ENCODE measurements around the gene CUL7.
"Not testable (repeated sequence)": the region's sequence is repeated elsewhere in the genome, so short reads cannot be mapped to it uniquely, and the experiment has no call there.

Gene CUL7

DNA sequence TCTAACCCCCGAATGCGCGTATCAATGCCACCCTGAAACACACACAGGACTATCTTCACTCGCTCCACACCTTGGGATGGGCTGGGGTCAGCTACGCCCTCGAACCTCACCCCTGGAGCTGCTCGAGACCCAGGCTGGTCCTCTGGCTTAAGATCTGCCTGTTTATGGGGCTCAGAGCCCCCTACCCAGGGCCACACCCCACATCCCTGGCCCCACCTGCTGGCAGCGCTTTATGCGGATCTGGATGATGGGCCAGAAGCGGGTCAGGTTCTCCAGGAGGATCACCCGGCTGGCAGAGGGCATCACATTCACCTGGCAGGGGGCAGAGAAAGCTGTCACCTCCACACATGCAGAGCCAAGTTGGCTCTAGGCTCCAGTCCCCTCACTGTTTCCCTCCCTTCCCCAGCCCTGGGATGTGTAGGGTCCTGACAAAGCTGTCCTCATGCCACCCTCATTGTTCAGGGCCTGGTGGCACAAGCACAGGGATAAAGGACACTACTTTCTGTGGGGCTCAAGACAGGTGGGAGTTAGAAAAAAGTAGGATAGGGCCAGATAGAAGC lies 8.2 kb downstream of the CUL7 start:
- no peak for DNase-seq (ENCODE audit: low read depth)

DNA sequence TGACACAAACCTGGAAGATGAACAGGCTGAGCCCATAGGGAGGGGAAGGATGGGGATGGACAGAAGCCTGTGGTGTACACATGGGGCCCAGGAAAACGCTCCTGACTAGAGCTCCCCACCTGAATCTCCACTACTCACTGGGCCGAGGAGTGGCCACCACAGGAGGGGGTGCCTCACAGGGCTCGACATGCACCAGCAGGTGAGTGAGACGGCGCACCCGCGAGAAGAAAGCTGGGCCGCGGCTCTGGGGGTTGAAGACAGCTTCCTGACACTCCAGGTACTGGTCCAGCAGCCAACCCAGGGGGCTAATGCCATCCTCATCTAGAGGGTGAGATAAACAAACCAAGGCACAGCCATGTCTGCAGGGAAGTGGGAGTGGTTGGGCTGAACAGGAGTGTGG lies 10.3 kb downstream of the CUL7 start:
- DNase-seq (ENCODE audit: low read depth): no peak

DNA sequence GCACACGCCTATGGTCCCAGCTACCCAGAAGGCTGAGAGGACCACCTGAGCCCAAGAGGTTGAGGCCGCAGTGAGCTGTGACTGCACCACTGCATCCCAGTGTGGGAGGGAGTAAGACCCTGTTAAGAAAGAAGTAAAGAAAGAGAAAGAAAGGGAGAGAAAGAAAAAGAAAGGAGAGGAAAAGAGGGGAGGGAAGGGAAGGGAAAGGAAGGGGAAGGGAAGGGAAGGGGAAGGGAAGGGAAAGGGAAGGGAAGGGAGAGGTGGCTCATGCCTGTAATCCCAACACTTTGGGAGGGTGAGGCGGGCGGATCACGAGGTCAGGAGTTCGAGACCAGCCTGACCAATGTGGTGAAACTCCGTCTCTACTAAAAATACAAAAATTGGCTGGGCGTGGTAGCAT lies 12.2 kb downstream of the CUL7 start:
- DNase-seq (ENCODE audit: low read depth): not testable (repeated sequence)

DNA sequence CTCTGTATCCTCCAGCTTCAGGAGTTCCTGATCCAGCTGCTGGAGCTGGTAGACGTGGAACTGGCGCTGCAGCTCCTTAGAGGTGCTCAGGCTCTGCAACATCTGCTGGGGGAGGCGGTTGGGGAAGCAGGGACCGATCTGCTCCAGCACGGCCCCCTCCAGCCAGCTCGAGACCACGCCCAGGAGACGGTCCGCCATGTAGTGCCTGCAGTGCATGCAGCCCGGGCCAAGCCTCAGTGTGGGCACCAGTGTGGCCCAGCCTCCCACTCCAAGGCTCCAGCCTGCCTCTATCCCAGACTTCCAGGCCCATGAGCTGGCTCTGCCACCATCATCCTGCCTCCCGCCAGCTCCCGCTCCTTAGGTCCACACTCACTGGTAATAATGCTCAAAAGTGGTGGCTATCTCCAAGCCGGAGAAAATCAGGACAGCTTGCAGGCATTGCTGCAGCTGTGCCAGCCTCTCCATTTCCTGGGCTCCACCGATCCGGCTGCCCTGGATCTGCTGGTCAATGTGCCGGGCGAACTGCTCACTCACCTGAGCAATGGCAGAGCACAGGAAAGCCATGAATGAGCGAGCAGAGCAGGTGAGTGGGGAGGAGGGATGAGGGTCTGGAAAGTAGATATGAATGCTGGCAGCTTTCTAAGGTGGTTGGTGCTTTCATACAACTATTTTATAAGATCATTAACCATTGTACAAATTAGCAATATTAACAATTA lies 13.0 kb downstream of the CUL7 start:
- no peak for DNase-seq (ENCODE audit: low read depth)

DNA sequence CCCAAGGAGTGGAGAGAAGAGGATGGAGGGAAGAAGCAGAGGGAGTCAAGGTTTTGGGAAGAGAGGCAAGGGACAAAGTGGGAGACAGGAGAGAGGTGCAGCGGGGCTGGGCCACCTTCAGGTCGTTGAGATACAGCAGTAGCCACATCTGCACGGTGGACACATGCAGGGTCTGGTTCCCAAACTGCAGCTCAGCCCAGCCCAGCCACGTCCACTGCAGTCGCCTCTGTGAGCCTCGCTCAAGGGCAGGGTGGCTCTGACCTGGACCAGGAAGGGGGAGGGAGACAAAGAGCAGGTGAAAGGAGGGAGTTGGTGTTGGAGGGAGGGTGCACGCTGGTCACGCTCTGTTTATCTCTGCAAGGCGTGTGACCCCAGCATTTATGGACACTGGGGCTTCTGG lies 14.9 kb downstream of the CUL7 start:
- no peak for DNase-seq (ENCODE audit: low read depth)

DNA sequence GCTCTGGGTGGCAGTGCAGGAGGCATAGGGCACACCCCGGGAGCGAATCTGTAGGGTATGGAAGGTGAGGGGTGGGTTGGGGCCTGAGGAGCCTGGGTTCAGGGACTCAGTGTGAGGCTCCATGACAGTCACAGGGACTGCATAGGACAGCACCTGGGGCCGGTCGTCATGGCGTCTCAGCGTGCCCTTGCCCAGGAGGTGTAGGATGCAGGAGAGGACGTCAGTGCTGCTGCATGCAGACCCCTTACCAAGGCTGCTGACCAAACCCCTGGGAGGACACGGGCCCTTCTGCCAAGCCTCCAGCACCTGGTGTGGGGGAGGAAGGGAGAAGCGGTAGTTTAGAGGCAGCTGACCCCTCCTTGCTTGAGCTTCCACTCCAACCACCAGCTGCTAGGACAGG lies 15.9 kb downstream of the CUL7 start:
- no peak for DNase-seq (ENCODE audit: low read depth)

DNA sequence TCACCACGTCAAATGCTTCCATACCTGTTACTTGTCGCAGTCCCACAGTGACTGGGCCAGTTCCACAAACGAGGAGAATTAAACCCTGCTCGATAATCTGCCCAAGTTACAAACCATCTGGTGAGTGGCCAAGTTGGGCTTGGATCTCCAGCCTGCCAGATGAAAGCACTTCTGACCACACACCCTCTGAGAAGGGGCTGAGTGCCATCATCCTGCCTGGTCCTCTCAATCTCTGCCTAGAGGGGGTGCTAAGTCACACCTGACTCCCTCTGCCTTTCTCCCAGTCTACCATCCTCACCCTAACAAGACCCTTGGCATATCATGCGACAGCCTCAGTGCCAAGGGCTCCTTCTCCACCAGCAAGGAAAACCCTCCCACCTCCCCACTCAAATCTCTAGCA lies 16.5 kb downstream of the CUL7 start:
- DNase-seq (ENCODE audit: low read depth): no peak

DNA sequence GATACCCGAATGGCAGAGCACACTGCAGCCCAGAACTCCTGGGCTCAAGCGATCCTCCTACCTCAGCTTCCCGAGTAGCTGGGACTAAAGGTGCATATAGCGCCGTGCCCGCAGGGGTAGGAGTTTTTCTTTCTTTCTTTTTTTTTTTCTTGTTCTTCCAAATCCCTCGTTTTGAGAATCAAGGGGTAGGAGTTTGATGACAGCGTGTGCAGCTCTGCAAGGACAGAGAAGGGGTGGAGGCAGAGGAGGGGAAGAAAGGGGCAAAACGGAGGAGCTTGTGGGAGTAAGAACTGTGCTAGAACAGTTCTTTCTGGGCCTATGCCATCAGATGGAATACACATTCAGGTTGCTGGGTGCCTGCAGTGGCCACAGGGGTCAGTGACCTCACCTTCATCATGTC lies 16.9 kb downstream of the CUL7 start:
- DNase-seq (ENCODE audit: low read depth): no peak

DNA sequence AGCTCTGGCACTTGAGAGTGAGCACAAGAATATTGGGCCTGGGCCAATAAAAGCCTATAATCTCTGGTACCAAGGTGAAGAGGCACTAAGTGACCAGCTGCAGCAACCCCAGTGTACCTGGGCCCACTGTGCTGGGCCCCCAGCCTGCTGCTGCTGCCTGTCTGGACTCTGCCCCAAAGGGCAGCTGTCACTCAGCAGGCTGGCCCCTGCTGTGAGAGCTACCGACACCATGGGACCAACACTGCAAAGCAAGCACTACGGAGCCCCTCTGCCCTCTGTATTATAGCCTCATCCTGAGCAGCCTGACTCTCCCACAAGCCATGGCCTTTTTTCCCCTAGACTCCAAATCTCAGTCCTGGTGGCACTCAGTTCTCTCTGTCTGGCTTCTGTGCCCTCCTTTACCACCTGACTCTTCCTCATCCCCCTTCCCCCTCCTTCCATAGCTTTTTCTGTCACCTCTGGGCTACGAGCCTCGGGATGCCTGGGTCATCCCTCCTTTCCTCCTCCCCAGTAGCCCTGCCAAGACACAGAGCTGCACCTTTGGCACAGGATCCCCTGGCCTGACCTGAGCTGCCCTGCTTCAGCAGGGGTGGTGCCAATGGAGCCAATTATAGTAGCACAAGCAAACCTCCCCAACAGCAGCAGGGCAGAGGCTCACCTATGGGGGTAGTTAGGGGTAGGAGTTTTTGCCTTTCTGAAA lies 18.0 kb downstream of the CUL7 start:
- no peak for DNase-seq (ENCODE audit: low read depth)

DNA sequence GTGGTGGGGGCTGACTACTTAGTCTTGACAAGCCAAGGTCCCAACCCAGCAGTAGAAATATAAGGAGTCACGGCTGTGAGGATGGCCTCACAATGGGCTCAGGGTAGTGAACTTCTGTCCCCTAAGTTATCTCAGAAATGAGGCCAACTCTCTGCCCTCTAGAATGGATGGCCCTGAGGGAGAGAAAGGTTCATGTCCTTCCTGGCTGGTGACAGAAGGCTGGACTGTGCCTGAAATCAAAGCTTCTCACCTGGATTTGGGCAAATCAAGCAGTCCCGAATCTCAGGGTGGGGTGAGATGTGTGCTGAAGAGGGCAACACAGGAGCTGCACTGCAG lies 19.5 kb downstream of the CUL7 start:
- DNase-seq (ENCODE audit: low read depth): no peak

DNA sequence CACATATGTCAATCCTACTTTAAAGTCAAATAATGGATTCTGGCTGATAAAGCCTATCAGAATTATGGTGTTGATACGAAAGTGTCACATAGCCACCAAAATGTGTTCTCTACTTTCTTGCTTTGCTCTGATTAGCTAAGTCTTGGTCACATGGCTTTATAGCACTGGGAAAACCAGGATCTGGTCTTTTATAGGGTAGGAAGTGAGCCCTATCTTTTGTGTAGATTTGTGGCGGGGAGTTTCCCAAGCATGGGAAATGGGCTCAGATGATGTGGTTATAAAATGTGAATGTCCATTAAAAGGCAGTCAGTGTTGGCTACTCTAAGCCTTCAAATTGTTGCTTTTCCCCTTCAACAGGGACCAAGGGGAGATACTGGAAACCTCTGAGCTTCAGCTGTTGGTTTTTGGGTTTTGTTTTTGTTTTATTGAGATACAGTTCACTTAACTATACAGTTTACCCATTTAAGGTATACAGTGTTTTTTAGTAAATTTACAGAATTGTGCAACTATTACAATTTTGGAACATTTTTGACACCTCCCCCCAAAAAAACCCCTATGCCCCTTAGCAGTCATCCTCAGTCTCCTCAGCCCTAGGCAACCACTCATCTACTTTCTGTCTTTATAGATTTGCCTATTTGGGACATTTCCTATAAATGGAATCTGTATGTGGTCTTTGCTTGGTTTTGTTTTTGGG lies 20.0 kb downstream of the CUL7 start:
- no peak for DNase-seq (ENCODE audit: low read depth)

DNA sequence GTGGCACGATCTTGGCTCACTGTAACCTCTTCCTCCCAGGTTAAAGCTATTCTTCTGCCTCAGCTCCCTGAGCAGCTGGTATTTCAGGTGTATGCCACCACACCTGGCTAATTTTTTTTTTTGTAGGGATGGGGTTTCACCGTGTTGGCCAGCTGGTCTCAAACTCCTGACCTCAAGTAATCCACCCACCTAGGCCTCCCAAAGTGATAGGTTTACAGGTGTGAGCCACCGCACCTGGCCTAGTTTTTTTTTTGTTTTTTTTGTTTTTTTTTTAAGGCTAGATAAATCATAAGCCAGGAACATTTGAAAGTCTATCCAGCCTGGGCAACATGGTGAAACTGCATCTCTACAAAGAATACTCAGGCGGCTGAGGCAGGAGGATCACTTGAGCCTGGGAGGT lies 21.3 kb downstream of the CUL7 start:
- DNase-seq (ENCODE audit: low read depth): no peak

DNA sequence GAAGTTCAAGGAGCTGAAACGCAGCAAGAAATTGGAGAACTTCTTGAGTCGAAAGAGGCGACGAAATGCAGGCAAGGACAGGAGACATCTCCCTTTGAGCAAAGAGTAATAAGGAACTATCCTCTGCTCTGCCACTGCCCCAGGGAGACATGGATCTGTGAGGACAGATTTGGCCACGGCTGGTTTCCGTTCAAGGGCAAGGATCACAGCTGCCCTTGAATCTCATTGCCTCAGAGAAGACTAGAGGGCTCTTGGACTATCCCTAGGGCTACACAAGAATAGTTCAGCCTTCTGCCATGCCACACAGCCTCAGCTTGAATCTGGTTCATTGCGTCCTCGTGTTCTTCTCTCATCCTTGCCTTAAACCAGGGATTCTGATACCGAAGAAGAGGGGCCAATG lies 24.5 kb downstream of the CUL7 start:
- no peak for DNase-seq (ENCODE audit: low read depth)

DNA sequence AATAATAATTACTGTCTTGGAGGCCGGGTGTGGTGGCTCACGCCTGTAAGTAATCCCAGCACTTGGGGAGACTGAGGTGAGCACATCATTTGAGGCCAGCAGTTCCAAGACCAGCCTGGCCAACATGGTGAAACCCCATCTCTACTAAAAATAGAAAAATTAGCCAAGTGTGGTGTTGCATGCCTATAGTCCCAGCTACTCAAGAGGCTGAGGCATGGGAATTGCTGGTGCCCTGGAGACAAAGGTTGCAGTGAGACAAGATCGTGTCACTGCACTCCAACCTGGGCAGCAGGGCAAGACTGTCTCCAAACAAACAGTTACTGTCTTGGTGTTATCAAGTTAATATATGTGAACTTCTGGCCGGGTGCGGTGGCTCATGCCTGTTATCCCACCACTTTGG lies 27.3 kb downstream of the CUL7 start:
- no peak for DNase-seq (ENCODE audit: low read depth)

DNA sequence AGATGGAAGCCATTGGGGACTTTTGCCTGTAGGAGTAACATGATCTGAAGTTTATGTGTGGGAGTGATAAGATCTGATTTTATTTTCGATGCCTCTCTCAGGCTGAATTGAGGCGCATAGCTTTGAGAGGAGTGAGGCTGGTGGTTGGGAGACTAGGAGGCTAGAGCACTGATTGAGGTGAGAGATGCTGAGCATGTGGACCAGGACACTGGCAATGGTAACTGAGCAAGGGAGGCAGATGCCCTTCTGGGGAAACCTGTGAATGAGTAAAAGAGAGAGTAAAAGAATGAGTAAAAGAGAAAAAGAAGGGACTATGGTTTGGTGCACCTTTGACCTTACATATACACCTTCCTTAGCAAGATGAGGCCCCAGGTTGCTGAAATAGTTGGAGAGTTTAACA lies 29.2 kb downstream of the CUL7 start:
- DNase-seq (ENCODE audit: low read depth): no peak

DNA sequence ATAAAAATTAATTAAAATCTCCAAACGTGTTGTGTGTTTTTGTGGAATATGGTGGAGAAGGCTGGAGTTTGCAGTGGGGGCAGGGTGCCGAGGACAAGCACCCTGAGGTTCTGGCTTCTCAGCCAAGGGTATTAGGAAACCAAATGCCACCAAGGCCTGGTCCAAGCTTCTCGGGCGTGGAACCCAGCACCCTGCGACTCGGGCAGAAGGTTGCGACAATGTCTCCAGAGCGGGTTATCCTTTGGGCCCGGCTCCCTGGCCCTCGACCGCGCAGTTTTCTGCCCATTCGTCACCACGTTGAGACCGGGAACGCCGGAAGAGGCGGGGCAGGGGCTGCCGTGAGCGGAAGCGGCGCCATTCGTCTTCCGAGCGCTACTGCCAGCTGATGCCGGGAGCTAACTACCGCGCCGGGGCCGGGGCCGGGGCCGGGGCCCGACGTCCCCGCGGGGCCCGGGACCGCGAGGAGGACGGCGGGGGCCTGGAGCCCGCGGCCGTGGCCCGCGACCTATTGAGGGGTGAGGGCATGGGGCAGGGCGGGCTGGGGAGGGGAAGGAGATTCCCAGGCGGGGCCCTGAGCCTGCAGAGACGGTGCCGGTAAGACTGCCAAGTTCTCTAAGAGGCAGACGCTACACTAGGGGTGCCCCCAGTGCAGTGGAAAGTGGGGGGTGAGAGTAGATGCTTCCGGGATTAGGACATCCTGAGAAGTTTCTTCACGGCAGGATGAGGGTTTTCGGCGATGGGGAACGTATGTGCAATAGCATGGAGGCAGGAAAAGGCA lies 32.2 kb downstream of the CUL7 start, which contains the start of gene RRP36:
Gene RRP36, plus strand, starts transcription at position 354 of the 778 bp plus-strand sequence. Its CDS starts 32 bp downstream, at position 386.
- peak; percentile 49 for DNase-seq (ENCODE audit: low read depth)

DNA sequence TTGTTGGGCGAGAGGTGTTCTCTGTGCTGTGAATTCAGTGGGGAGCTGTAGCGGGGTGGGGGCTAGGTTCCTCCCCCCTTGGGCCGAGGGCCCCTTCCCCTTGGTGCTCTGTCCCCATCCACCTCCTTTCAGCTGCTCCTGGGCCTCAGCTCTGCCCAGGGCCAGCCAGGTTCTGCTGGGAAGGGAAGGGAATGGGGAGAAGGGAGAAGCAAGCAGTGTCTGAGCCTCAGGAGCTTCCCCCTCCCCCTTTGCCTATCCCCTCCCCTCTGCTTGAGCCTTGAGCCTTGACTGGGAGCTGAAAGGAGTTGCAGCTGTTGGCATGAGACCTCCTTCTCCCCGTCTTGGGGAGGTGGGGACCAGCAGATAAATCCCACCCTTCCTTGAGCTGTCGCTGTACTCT lies 32.8 kb downstream of the CUL7 start:
- no peak for DNase-seq (ENCODE audit: low read depth)

DNA sequence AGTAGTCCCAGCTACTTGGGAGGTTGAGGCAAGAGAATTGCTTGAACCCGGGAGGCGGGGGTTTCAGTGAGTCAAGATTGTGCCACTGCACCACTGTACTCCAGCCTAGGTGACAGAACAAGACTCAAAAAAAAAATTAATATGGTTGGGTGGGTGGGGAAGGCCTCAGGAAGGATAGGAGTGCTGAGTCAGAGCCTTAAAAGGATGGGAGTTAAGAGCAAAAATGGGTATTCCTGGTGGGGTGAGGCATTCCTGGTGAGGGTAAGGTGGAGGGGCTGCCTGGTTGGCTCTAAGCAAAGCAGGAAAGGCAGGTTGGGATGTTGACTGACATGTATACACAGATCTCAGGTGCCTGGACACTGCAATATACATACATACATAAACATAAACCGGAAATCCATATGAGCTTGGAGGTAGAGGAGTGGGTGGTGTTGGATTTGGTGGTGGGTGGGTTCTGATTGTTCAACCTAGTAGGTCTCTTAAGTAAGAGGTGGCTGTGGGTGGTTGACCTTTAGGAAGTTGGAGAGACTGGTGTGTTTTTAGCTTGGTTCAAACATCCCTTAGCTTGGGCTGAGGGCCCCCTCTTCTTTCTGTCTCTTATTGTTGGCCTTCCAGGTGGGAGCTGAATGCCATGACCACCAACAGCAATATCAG lies 33.5 kb downstream of the CUL7 start:
- DNase-seq (ENCODE audit: low read depth): no peak

DNA sequence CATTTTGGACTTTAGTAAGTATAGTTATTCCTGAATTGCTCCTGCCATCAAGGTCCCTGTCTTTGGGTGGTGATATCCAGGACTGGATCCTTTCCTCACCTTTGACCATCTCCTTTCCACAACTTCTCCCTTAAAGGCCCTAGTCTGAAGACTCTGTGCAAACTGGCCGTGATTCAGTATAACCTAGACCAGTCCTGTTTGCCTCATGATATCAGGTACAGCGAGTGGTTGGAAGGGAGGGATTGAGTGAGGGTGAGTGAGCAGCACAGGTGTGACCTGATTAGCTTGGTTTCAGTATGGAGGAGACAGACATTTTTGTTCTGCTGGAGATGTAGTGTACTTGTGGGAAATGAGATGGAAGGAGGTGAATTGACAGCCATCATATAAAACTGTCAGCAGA lies 34.5 kb downstream of the CUL7 start:
- DNase-seq (ENCODE audit: low read depth): no peak

DNA sequence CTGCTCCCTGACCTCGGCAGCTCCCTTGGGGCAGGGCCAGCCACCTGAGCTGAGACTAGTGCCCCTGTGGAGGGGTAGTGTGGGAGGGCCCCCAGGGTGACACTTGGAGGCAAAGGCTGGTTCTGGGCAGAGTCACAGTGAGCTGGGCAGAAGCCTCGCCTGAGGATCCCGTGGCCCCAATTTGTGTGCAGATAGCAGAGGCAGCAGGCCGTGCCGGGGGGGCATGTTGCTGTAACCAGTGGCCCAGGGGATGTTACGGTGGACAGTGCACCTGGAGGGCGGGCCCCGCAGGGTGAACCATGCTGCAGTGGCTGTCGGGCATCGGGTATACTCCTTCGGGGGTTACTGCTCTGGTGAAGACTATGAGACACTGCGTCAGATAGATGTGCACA lies 36.7 kb downstream of the CUL7 start:
- no peak for DNase-seq (ENCODE audit: low read depth)

DNA sequence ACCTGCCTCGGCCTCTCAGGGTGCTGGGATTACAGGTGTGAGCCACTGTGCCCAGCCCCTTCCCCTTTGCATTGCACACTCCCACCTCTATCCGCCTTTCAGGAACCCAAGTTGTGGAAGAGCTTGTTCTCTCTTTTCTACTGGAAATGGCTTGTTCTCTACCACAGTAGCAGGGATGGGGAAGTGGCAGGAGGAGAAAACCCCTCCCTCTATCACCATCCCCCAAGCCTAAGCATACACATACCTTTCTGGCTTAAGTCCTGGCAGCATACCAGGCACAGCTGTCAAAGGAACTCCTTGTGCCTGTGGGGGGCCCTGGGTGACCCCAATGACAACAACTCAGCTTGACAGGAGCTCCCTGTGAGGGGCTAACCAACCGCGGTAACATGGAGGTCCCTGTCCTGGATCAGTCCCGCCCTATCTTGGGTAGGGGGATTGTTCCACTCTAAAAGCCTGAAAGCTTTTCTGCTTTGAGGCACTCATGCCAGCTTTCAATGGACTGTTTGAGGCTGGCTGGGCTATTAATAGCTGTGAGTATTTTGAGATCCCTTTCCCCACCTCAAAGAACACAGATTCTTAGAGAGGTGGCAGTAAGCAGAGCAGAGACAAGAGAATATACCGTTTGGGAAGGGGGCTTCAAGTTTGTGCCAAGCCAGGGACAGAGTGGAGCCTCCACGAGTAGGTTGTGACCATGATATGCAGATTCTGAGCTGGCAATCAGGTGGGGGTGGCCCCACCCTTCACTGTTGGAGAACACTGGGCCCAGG lies 37.3 kb downstream of the CUL7 start:
- no peak for DNase-seq (ENCODE audit: low read depth)

Measured in activated gamma-delta T cell treated with anti-CD3 and anti-CD28 coated beads, Interleukin-2, amount 50 U/mL, for 16 hours (primary cell).